HepG2 (cell line): ENCODE measurements around the gene TMEM74B. TPM values are rescaled to one million over a fixed set of nuclear protein-coding genes. Genes with fewer than 3 reads are reported as not detected.
A peak's percentile ranks its signal among the peaks of the same experiment; 100 is the strongest.

Experiments
- AGO2 ChIP-seq: fragments of 200-400 bp; formaldehyde crosslinking; optimal IDR thresholded peaks from 2 replicates; pipeline ENCODE3; 2017; ENCODE audit warnings: mild to moderate bottlenecking, low read depth, low read length, moderate library complexity
- ARNTL ChIP-seq: sonication (generic); formaldehyde crosslinking; IDR thresholded peaks from 2 replicates; pipeline ENCODE4 v1.4.0; 2020; ENCODE audit warnings: mild to moderate bottlenecking, missing genetic modification reagents
- ATF1 ChIP-seq: IDR thresholded peaks from 2 replicates; pipeline ENCODE4 v1.6.1; 2016; ENCODE audit warnings: mild to moderate bottlenecking, control low read depth
- CERS6 ChIP-seq: sonication (generic); formaldehyde crosslinking; IDR thresholded peaks from 2 replicates; pipeline ENCODE4 v1.5.0; 2020; ENCODE audit warnings: missing genetic modification reagents
- DNMT1 ChIP-seq: sonication (generic); formaldehyde crosslinking; IDR thresholded peaks from 2 replicates; pipeline ENCODE4 v1.5.1; 2020; ENCODE audit warnings: mild to moderate bottlenecking, missing genetic modification reagents
- FOXP1 ChIP-seq, 2 experiments: fragments of 450-650 bp in 1 of 2; IDR thresholded peaks; 2 replicates each; pipeline ENCODE4 v1.6.1; 2017 to 2018; ENCODE audit warnings: antibody characterized with exemption in 1 of 2
- HES4 ChIP-seq: sonication (generic); formaldehyde crosslinking; IDR thresholded peaks from 2 replicates; pipeline ENCODE4 v1.9.0; 2021; ENCODE audit warnings: mild to moderate bottlenecking, missing genetic modification reagents, borderline replicate concordance
- IKZF4 ChIP-seq: sonication (generic); formaldehyde crosslinking; IDR thresholded peaks from 2 replicates; pipeline ENCODE4 v1.5.1; 2020; ENCODE audit warnings: borderline replicate concordance, mild to moderate bottlenecking, low read depth, missing genetic modification reagents; ENCODE audit errors: not compliant biosample characterization
- MEF2D ChIP-seq: sonication (generic); formaldehyde crosslinking; IDR thresholded peaks from 2 replicates; pipeline ENCODE4 v1.5.1; 2020; ENCODE audit warnings: mild to moderate bottlenecking, missing genetic modification reagents
- MIXL1 ChIP-seq: IDR thresholded peaks from 2 replicates; pipeline ENCODE4 v1.6.1; 2016
- PATZ1 ChIP-seq: sonication (generic); formaldehyde crosslinking; IDR thresholded peaks from 2 replicates; pipeline ENCODE4 v1.4.0; 2020; ENCODE audit warnings: missing genetic modification reagents
- POGK ChIP-seq: sonication (generic); formaldehyde crosslinking; conservative IDR thresholded peaks from 2 replicates; pipeline ENCODE4 v1.8.0; 2022; ENCODE audit warnings: mild to moderate bottlenecking, moderate library complexity, missing genetic modification reagents
- POLR2AphosphoS5 ChIP-seq: IDR thresholded peaks from 2 replicates; pipeline ENCODE4 v1.6.1; 2012; ENCODE audit warnings: low read depth, low read length
- REXO4 ChIP-seq: sonication (generic); formaldehyde crosslinking; IDR thresholded peaks from 2 replicates; pipeline ENCODE4 v1.8.0; 2022; ENCODE audit warnings: missing genetic modification reagents, mild to moderate bottlenecking, borderline replicate concordance
- SIN3B ChIP-seq: fragments of 150-350 bp; IDR thresholded peaks from 2 replicates; pipeline ENCODE4 v1.6.1; 2014; ENCODE audit warnings: low read length
- ZBTB25 ChIP-seq: IDR thresholded peaks from 2 replicates; pipeline ENCODE4 v1.6.1; 2018; ENCODE audit warnings: missing genetic modification reagents
- ZFP36L2 ChIP-seq: sonication (generic); formaldehyde crosslinking; IDR thresholded peaks from 2 replicates; pipeline ENCODE4 v1.4.0; 2020; ENCODE audit warnings: missing genetic modification reagents
- ZNF225 ChIP-seq: sonication (generic); formaldehyde crosslinking; IDR thresholded peaks from 2 replicates; pipeline ENCODE4 v1.4.0; 2020; ENCODE audit warnings: mild to moderate bottlenecking, missing genetic modification reagents
- ZNF282 ChIP-seq: fragments of 450-650 bp; IDR thresholded peaks from 2 replicates; pipeline ENCODE4 v1.6.1; 2018; ENCODE audit not compliant: partially characterized antibody
- ZNF34 ChIP-seq: sonication (generic); formaldehyde crosslinking; IDR thresholded peaks from 2 replicates; pipeline ENCODE4 v1.4.0; 2020; ENCODE audit warnings: mild to moderate bottlenecking, missing genetic modification reagents, borderline replicate concordance
- ZNF350 ChIP-seq: sonication (generic); formaldehyde crosslinking; IDR thresholded peaks from 2 replicates; pipeline ENCODE4 v1.4.0; 2020; ENCODE audit warnings: mild to moderate bottlenecking, low read depth, missing genetic modification reagents, borderline replicate concordance
- ZNF558 ChIP-seq: sonication (generic); formaldehyde crosslinking; IDR thresholded peaks from 2 replicates; pipeline ENCODE4 v1.9.0; 2022; ENCODE audit warnings: mild to moderate bottlenecking, missing genetic modification reagents, borderline replicate concordance
- ZNF605 ChIP-seq: sonication (generic); formaldehyde crosslinking; IDR thresholded peaks from 2 replicates; pipeline ENCODE4 v1.8.0; 2022; ENCODE audit warnings: mild to moderate bottlenecking, missing genetic modification reagents
- ZNF644 ChIP-seq: IDR thresholded peaks from 2 replicates; pipeline ENCODE4 v1.6.1; 2016; ENCODE audit warnings: low read depth
- ZNF773 ChIP-seq: sonication (generic); formaldehyde crosslinking; IDR thresholded peaks from 2 replicates; pipeline ENCODE4 v1.4.0; 2020; ENCODE audit warnings: missing genetic modification reagents, borderline replicate concordance
- polyA plus RNA-seq, 8 experiments: library from polyadenylated mRNA; depleted of rRNA in 3 of 8; stranded (reverse) in 7 of 8; unstranded in 1 of 8; fragments of >200 nt; fragmentation: Illumina TruSeq in 4 of 8; extraction: Trizol in 4 of 8; gene quantifications; 2 replicates each; pipeline versions ENCODE4 v1.2.1 to v1.2.3, GENCODE V29; 2011 to 2016; ENCODE audit warnings: low read depth in 4 of 8, missing spikeins in 1 of 8, mixed read lengths in 1 of 8; ENCODE audit not compliant: insufficient read depth in 1 of 8
- total RNA-seq, 5 experiments: library from RNA; depleted of rRNA; stranded (reverse); fragments of >200 nt; fragmentation: Illumina TruSeq; extraction: Trizol; gene quantifications; 2 replicates each; pipeline ENCODE4 v1.2.3, GENCODE V29; 2016; ENCODE audit warnings: low read depth in 1 of 5

TMEM74B gene
- total and polyA plus RNA-seq, 2 of the 13 experiments (the other 11 are each of a cell fraction or from before 2014, with no cell fraction given): 4.7 to 18.4 TPM

- TF ChIP-seq FOXP1 (IDR thresholded peaks at IDR 0.05) (no peak), FOXP1 (CRISPR knock-in tag; IDR thresholded peaks at IDR 0.05) (no peak), PATZ1 (CRISPR knock-in tag) (no peak; the same call in 1 of the 2 replicates), POGK (CRISPR knock-in tag) (peak; percentile 84), ZNF282 (no peak), CERS6 (0 out of 2 replicates have a peak, but pooled peaks have one; percentile 15), DNMT1 (CRISPR knock-in tag) (no peak; the same call in 1 of the 2 replicates), POLR2AphosphoS5 (no peak), IKZF4 (no peak), HES4 (CRISPR knock-in tag) (0 out of 2 replicates have a peak, but pooled peaks have one; percentile 64), ZNF225 (no peak), ZNF350 (CRISPR knock-in tag) (no peak), AGO2 (no peak), SIN3B (no peak), ZNF34 (CRISPR knock-in tag) (no peak), ZNF773 (no peak), ZNF558 (CRISPR knock-in tag) (peak; percentile 44; the same call in 1 of the 2 replicates), ZBTB25 (CRISPR knock-in tag) (no peak), ATF1 (CRISPR knock-in tag) (no peak), ZNF605 (CRISPR knock-in tag) (no peak), ZFP36L2 (CRISPR knock-in tag) (no peak), MIXL1 (CRISPR knock-in tag) (no peak; the same call in 1 of the 2 replicates), ARNTL (CRISPR knock-in tag) (peak; percentile 27; the same call in 1 of the 2 replicates), ZNF644 (no peak), REXO4 (CRISPR knock-in tag) (0 out of 2 replicates have a peak, but pooled peaks have one; percentile 22), MEF2D (CRISPR knock-in tag) (no peak)
Observed at GRCh38 chr20:1184638-1185315, at the start of gene TMEM74B (continued).
